ENCODE data around the gene LCN6.
"Not testable (repeated sequence)": the region's sequence is repeated elsewhere in the genome, so short reads cannot be mapped to it uniquely, and the experiment has no call there.

LCN6 gene

GRCh38 chr9:136717399-136717798 is 30.9 kb downstream of the LCN6 start:
- peaks cover 25% of the 10 kb centered on the region for H3K36me3 ChIP-seq (ENCODE audit: control insufficient read depth, insufficient read depth, low read length)
- no peaks in the 10 kb centered on the region for H3K4me1 ChIP-seq (ENCODE audit: control insufficient read depth, insufficient read depth, low read length)
- no peaks in the 10 kb centered on the region for H3K27me3 ChIP-seq (ENCODE audit: control insufficient read depth, insufficient read depth, low read length)
- no peak overlapping the region for H3K4me3 ChIP-seq (ENCODE audit: low read depth, low read length)
- H3K9me3 ChIP-seq (ENCODE audit: control insufficient read depth, insufficient read depth, low read length): no peaks in the 10 kb centered on the region
- H3K9ac ChIP-seq (ENCODE audit: low read depth, low read length): no peak overlapping the region

- H3K4me3 ChIP-seq (ENCODE audit: low read depth, low read length): no peak overlapping the region
- peaks cover 5% of the 10 kb centered on the region for H3K27me3 ChIP-seq (ENCODE audit: control insufficient read depth, insufficient read depth, low read length)
- no peaks in the 10 kb centered on the region for H3K4me1 ChIP-seq (ENCODE audit: control insufficient read depth, insufficient read depth, low read length)
- peaks cover 16% of the 10 kb centered on the region for H3K36me3 ChIP-seq (ENCODE audit: control insufficient read depth, insufficient read depth, low read length)
- no peak overlapping the region for H3K9ac ChIP-seq (ENCODE audit: low read depth, low read length)
- H3K9me3 ChIP-seq (ENCODE audit: control insufficient read depth, insufficient read depth, low read length): no peaks in the 10 kb centered on the region
Measured at GRCh38 chr9:136714893-136715274, 33.4 kb downstream of the LCN6 start.

- Histone ChIP-seq H3K4me3 (ENCODE audit: low read depth, low read length) (no peak overlapping the region), H3K9ac (ENCODE audit: low read depth, low read length) (peak overlapping the region; percentile 60), H3K36me3 (ENCODE audit: control insufficient read depth, insufficient read depth, low read length) (peaks cover 16% of the 10 kb centered on the region), H3K4me1 (ENCODE audit: control insufficient read depth, insufficient read depth, low read length) (no peaks in the 10 kb centered on the region), H3K27me3 (ENCODE audit: control insufficient read depth, insufficient read depth, low read length) (peaks cover 5% of the 10 kb centered on the region), H3K9me3 (ENCODE audit: control insufficient read depth, insufficient read depth, low read length) (no peaks in the 10 kb centered on the region)
Measured at GRCh38 chr9:136714096-136714892, 34.0 kb downstream of the LCN6 start.

GRCh38 chr9:136713550-136713949 is 34.8 kb downstream of the LCN6 start:
- H3K9me3 ChIP-seq (ENCODE audit: control insufficient read depth, insufficient read depth, low read length): no peaks in the 10 kb centered on the region
- H3K36me3 ChIP-seq (ENCODE audit: control insufficient read depth, insufficient read depth, low read length): peaks cover 16% of the 10 kb centered on the region
- peak overlapping the region; percentile 60 for H3K9ac ChIP-seq (ENCODE audit: low read depth, low read length)
- no peaks in the 10 kb centered on the region for H3K4me1 ChIP-seq (ENCODE audit: control insufficient read depth, insufficient read depth, low read length)
- peaks cover 5% of the 10 kb centered on the region for H3K27me3 ChIP-seq (ENCODE audit: control insufficient read depth, insufficient read depth, low read length)
- H3K4me3 ChIP-seq (ENCODE audit: low read depth, low read length): peak overlapping the region; percentile 54

- Histone ChIP-seq H3K36me3 (ENCODE audit: control insufficient read depth, insufficient read depth, low read length) (peaks cover 12% of the 10 kb centered on the region), H3K9me3 (ENCODE audit: control insufficient read depth, insufficient read depth, low read length) (no peaks in the 10 kb centered on the region), H3K9ac (ENCODE audit: low read depth, low read length) (peak overlapping the region; percentile 60), H3K4me3 (ENCODE audit: low read depth, low read length) (peak overlapping the region; percentile 54), H3K27me3 (ENCODE audit: control insufficient read depth, insufficient read depth, low read length) (peaks cover 5% of the 10 kb centered on the region), H3K4me1 (ENCODE audit: control insufficient read depth, insufficient read depth, low read length) (no peaks in the 10 kb centered on the region)
Measured at GRCh38 chr9:136712690-136713544, 35.4 kb downstream of the LCN6 start.

- Histone ChIP-seq H3K27me3 (ENCODE audit: control insufficient read depth, insufficient read depth, low read length) (peaks cover 5% of the 10 kb centered on the region), H3K4me1 (ENCODE audit: control insufficient read depth, insufficient read depth, low read length) (no peaks in the 10 kb centered on the region), H3K36me3 (ENCODE audit: control insufficient read depth, insufficient read depth, low read length) (peaks cover 12% of the 10 kb centered on the region), H3K9ac (ENCODE audit: low read depth, low read length) (peak within 1 kb of the TSS; percentile 60), H3K4me3 (ENCODE audit: low read depth, low read length) (peak within 1 kb of the TSS; percentile 77), H3K9me3 (ENCODE audit: control insufficient read depth, insufficient read depth, low read length) (no peaks in the 10 kb centered on the region)
Measured at GRCh38 chr9:136711751-136712689, 36.3 kb downstream of the LCN6 start, which contains the start of gene DIPK1B. Gene DIPK1B, plus strand, starts transcription at chr9:136712572. Its CDS starts 94 bp downstream, at chr9:136712666.

GRCh38 chr9:136711219-136711648 is 37.1 kb downstream of the LCN6 start:
- not testable (repeated sequence) for H3K9me3 ChIP-seq (ENCODE audit: control insufficient read depth, insufficient read depth, low read length); H3K9ac ChIP-seq (ENCODE audit: low read depth, low read length); H3K27me3 ChIP-seq (ENCODE audit: control insufficient read depth, insufficient read depth, low read length); H3K4me1 ChIP-seq (ENCODE audit: control insufficient read depth, insufficient read depth, low read length)
- Histone ChIP-seq H3K36me3 (ENCODE audit: control insufficient read depth, insufficient read depth, low read length) (peaks cover 12% of the 10 kb centered on the region), H3K4me3 (ENCODE audit: low read depth, low read length) (peak overlapping the region; percentile 77)

GRCh38 chr9:136710543-136710942 is 37.8 kb downstream of the LCN6 start:
- no peaks in the 10 kb centered on the region for H3K4me1 ChIP-seq (ENCODE audit: control insufficient read depth, insufficient read depth, low read length)
- H3K9ac ChIP-seq (ENCODE audit: low read depth, low read length): no peak overlapping the region
- peaks cover 5% of the 10 kb centered on the region for H3K27me3 ChIP-seq (ENCODE audit: control insufficient read depth, insufficient read depth, low read length)
- H3K9me3 ChIP-seq (ENCODE audit: control insufficient read depth, insufficient read depth, low read length): no peaks in the 10 kb centered on the region
- H3K36me3 ChIP-seq (ENCODE audit: control insufficient read depth, insufficient read depth, low read length): peaks cover 12% of the 10 kb centered on the region
- H3K4me3 ChIP-seq (ENCODE audit: low read depth, low read length): no peak overlapping the region

- Histone ChIP-seq H3K9ac (ENCODE audit: low read depth, low read length) (no peak overlapping the region), H3K9me3 (ENCODE audit: control insufficient read depth, insufficient read depth, low read length) (no peaks in the 10 kb centered on the region), H3K27me3 (ENCODE audit: control insufficient read depth, insufficient read depth, low read length) (peaks cover 5% of the 10 kb centered on the region), H3K4me3 (ENCODE audit: low read depth, low read length) (no peak overlapping the region), H3K36me3 (ENCODE audit: control insufficient read depth, insufficient read depth, low read length) (peaks cover 8% of the 10 kb centered on the region), H3K4me1 (ENCODE audit: control insufficient read depth, insufficient read depth, low read length) (no peaks in the 10 kb centered on the region)
Measured at GRCh38 chr9:136709454-136710109, 38.7 kb downstream of the LCN6 start.

GRCh38 chr9:136707849-136708517 is 40.3 kb downstream of the LCN6 start:
- H3K9ac ChIP-seq (ENCODE audit: low read depth, low read length): no peak overlapping the region
- H3K4me1 ChIP-seq (ENCODE audit: control insufficient read depth, insufficient read depth, low read length): no peaks in the 10 kb centered on the region
- H3K27me3 ChIP-seq (ENCODE audit: control insufficient read depth, insufficient read depth, low read length): peaks cover 5% of the 10 kb centered on the region
- no peaks in the 10 kb centered on the region for H3K9me3 ChIP-seq (ENCODE audit: control insufficient read depth, insufficient read depth, low read length)
- H3K36me3 ChIP-seq (ENCODE audit: control insufficient read depth, insufficient read depth, low read length): no peaks in the 10 kb centered on the region
- no peak overlapping the region for H3K4me3 ChIP-seq (ENCODE audit: low read depth, low read length)

Measured in iPS-15b (cell line).